Brain microvascular endothelial cell (primary cell): ENCODE data around the gene NBL1.

ENCODE experiments used
- DNase-seq: peaks from one replicate; pipeline ENCODE4 v3.0.0-alpha.2; 2020
- H3K27ac ChIP-seq: fragments of 250-450 bp; sonication (Bioruptor Pico); 2 replicates; pipeline ENCODE4 v1.5.1; 2020; ENCODE audit warnings: mild to moderate bottlenecking, moderate library complexity
- H3K27me3 ChIP-seq: fragments of 250-450 bp; sonication (Bioruptor Pico); replicated peaks from 2 replicates; pipeline ENCODE4 v1.5.1; 2020; ENCODE audit warnings: mild to moderate bottlenecking
- H3K36me3 ChIP-seq: fragments of 250-450 bp; sonication (Bioruptor Pico); replicated peaks from 2 replicates; pipeline ENCODE4 v1.5.1; 2020; ENCODE audit warnings: mild to moderate bottlenecking
- H3K4me3 ChIP-seq: 2 replicates; pipeline ENCODE4 v1.5.1; 2011; ENCODE audit warnings: low read depth, mild to moderate bottlenecking, control low read depth, low read length, moderate library complexity
- in situ Hi-C: cut with HindIII; loops from 2 replicates; pipeline ENCODE4 v1.10.0; 2017; ENCODE audit warnings: low sequenced_read_pairs, low pct_ligation_motif_present
- TF ChIP-seq, protein P1 (sequence below): IDR thresholded peaks from 2 replicates; pipeline ENCODE4 v1.5.1; 2011; ENCODE audit warnings: low read depth, mild to moderate bottlenecking, moderate library complexity, low read length, control low read depth, inconsistent platforms; ENCODE audit errors: missing control alignments

NBL1 gene

DNA sequence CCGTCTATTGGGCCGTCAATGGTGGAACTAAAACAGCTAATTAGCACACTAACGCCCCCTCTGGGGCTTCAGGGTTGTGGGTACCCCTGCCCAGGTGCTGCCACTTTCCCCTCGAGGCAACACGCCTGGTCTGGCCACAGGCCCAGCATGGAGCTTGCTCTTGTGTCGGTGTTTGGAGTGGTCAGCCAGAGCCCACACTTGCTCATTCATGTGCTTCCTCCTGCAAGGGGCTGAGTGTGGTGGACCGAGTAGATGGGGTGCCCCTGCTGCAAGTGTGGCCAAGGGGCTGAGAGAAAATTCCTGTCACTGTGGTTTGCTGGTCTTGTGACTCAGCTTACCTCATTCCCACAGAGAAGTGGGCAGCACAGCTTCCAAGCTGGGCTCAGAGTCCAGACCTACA, 46.2 kb downstream of the NBL1 start:
- TF ChIP-seq, protein P1, sequence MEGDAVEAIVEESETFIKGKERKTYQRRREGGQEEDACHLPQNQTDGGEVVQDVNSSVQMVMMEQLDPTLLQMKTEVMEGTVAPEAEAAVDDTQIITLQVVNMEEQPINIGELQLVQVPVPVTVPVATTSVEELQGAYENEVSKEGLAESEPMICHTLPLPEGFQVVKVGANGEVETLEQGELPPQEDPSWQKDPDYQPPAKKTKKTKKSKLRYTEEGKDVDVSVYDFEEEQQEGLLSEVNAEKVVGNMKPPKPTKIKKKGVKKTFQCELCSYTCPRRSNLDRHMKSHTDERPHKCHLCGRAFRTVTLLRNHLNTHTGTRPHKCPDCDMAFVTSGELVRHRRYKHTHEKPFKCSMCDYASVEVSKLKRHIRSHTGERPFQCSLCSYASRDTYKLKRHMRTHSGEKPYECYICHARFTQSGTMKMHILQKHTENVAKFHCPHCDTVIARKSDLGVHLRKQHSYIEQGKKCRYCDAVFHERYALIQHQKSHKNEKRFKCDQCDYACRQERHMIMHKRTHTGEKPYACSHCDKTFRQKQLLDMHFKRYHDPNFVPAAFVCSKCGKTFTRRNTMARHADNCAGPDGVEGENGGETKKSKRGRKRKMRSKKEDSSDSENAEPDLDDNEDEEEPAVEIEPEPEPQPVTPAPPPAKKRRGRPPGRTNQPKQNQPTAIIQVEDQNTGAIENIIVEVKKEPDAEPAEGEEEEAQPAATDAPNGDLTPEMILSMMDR: no peak
- Histone ChIP-seq H3K4me3 (no peak overlapping the region), H3K36me3 (no peaks in the 10 kb centered on the region), H3K27me3 (no peaks in the 10 kb centered on the region), H3K27ac (no peak overlapping the region)
- in situ Hi-C loops: no loop called here
- DNase-seq: no peak

DNA sequence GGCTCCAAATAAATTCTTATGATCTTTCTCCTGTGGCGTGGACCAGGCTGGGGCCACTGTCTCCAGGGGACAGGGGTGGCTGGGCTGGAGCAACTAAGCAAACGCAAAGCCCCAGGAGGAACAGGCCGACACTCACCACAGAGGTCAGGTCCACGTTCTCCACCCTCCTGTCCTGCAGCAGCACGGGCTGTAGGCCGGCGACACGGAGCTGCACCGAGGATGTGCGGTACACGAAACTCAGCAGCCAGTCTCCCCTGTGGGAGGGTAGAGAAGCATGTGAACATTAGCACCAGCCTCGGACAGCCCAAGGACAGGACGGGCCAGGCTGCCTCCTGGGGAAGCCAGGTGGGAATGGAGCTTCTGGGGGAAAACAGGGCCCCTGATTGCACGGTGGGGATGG, 50.2 kb downstream of the NBL1 start:
- Histone ChIP-seq H3K27ac (no peak overlapping the region), H3K4me3 (no peak overlapping the region), H3K36me3 (no peaks in the 10 kb centered on the region), H3K27me3 (no peaks in the 10 kb centered on the region)
- no peak for DNase-seq
- TF ChIP-seq, protein P1: no peak
- in situ Hi-C loops: no loop called here

DNA sequence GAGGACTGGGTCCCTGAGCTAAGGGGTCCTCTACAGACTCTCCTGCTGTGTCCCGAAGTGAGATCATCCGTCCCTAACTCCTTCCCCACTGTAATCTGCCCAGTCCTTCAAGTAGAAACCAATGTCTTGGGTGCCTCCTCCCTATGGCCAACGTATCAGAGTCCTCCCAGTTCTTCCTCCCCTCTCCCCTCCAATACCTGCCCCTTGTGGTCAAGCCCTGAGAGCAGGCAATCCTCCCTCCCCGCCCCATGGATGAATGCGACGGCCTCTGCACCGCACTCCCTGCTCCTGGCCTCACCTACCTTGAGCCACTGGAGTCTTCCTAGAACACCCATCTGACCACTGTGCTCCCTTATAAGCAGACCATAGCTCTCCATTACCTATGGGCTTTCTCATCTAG, 51.7 kb downstream of the NBL1 start:
- in situ Hi-C loops: no loop called here
- no peak for DNase-seq
- Histone ChIP-seq H3K4me3 (no peak overlapping the region), H3K27me3 (no peaks in the 10 kb centered on the region), H3K36me3 (no peaks in the 10 kb centered on the region), H3K27ac (no peak overlapping the region)
- TF ChIP-seq, protein P1: no peak

DNA sequence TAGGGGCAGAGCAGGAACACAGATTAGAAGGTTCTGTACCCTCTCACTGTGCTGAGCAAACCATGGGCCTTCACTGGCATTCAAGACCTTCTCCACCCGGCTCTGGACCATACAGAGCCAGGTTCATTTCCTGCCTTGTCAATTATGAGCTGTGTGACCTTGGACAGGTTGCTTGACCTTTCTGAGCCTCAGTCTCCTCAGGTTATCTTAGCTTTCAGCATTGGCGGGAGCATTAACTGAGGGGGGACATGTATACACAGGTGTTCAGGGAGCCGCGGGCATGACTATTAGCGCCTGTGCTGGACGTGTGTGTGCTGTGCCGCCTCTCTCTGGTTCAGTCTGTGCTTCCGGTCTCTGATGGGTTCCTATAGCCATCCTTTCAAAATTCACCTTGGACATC, 52.7 kb downstream of the NBL1 start:
- H3K4me3 ChIP-seq: no peak overlapping the region
- TF ChIP-seq, protein P1: no peak
- in situ Hi-C loops: no loop called here
- H3K27ac ChIP-seq: no peak overlapping the region
- no peak for DNase-seq
- H3K36me3 ChIP-seq: no peaks in the 10 kb centered on the region
- H3K27me3 ChIP-seq: no peaks in the 10 kb centered on the region

DNA sequence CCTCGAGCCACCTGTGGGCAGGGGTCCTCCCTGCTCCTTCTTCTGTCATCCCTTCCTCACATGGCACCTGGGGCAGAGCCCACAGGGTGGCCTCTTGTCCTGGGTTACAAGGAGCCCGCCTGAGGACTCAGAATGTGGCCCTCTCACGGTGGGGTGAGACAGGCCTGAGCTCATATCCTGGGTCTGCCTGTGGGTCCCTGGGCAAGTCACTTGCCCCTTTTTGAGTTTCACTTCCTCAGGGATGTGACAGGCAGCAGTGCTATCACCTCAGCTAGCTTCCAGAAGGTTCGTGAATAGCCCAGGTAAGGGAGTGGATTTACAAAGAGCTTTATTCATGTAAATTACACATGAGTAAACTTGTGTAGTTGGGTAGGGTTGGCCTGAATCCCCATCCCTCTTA, 54.1 kb downstream of the NBL1 start:
- DNase-seq: no peak
- Histone ChIP-seq H3K27me3 (no peaks in the 10 kb centered on the region), H3K27ac (no peak overlapping the region), H3K36me3 (no peaks in the 10 kb centered on the region), H3K4me3 (no peak overlapping the region)
- TF ChIP-seq, protein P1: no peak
- in situ Hi-C loops: no loop called here

DNA sequence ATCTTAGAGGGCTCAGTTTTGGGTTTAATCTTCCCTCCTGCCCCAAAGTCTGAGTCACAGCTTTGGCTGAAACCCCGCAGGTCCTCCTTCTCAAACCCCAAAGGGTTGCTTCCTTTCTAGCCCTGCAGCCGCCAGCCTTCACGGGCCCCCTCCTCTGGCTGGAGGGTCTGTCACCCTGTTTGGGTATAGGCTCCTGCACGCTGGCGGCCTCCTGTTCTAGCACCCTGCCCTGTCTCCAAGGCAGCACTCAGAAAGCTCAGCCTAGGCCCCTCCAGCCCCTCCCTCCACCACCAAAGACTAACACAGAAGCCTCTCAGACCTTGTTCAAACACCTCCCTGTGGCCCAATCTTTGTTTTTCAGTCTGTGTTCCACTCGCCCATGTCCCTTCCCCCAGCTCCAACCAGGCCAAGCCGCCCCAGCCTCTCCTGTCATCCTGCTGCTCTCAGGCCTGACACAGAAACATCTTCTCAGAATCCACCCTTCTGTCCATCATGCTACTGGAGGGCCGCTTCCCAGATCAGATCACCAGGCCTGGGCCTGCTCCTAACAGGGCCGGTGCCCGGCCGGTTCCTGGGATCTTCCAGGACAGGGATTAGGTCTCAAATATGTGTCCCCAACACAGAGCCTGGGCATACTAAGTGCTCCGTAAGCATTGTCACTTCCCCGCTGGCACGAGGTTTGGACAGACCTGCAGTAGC, 56.1 kb downstream of the NBL1 start:
- no peak overlapping the region for H3K27ac ChIP-seq
- TF ChIP-seq, protein P1: no peak
- H3K36me3 ChIP-seq: no peaks in the 10 kb centered on the region
- no peak for DNase-seq
- in situ Hi-C loops: no loop called here
- H3K4me3 ChIP-seq: no peak overlapping the region
- H3K27me3 ChIP-seq: no peaks in the 10 kb centered on the region
